Adrenal gland (tissue), 5 donors: Measurements from ENCODE around the gene CHST11.

Experiments used
- CTCF ChIP-seq, 6 experiments: fragments of 450-650 bp in 4 of 6; fragments of 200-600 bp in 2 of 6; sonication (generic) in 1 of 6; IDR thresholded peaks; 1 replicate in 5 of 6; 2 replicates in 1 of 6; pipeline versions ENCODE4 v1.5.1 to v1.8.0; 2016 to 2021; ENCODE audit warnings: antibody characterized with exemption in 6 of 6, mild to moderate bottlenecking in 2 of 6, moderate library complexity in 1 of 6
- POLR2A ChIP-seq, 2 donors: fragments of 450-650 bp; IDR thresholded peaks; one replicate each; pipeline ENCODE4 v1.6.1; 2017; ENCODE audit warnings: antibody characterized with exemption in 2 of 2, mild to moderate bottlenecking in 2 of 2, moderate library complexity in 1 of 2
- donor health status: DM: no; HTN: no; CAD: no.

- TF ChIP-seq CTCF (IDR thresholded peaks at IDR 0.05) (no peak), POLR2A (IDR thresholded peaks at IDR 0.05) (no peak)
These were observed 169.5 kb downstream of the CHST11 start for GRCh38 chr12:104626069-104626837.
